ENCODE measurements around the gene FAM174C.

FAM174C gene

DNA sequence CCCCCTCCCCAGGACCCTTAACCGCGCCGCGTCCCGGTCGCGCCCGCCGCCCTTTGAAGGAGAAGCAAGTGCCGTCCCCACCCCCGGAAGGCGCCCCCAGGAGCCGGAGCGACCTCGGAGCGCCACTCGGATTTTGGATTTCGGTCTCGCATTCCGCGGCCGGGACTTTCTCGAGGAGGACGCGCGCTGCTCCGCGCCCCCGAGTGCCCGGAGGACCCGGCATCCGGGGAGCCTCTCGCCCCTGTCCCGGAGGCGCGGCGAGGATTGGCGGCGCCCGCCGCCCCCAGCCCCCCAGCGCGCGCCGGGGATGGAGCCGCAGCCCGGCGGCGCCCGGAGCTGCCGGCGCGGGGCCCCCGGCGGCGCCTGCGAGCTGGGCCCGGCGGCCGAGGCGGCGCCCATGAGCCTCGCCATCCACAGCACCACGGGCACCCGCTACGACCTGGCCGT, 25.3 kb upstream of the FAM174C start:
- no peak for DNase-seq (ENCODE audit: low read depth in 3 of 3, low spot score in 1 of 3)

DNA sequence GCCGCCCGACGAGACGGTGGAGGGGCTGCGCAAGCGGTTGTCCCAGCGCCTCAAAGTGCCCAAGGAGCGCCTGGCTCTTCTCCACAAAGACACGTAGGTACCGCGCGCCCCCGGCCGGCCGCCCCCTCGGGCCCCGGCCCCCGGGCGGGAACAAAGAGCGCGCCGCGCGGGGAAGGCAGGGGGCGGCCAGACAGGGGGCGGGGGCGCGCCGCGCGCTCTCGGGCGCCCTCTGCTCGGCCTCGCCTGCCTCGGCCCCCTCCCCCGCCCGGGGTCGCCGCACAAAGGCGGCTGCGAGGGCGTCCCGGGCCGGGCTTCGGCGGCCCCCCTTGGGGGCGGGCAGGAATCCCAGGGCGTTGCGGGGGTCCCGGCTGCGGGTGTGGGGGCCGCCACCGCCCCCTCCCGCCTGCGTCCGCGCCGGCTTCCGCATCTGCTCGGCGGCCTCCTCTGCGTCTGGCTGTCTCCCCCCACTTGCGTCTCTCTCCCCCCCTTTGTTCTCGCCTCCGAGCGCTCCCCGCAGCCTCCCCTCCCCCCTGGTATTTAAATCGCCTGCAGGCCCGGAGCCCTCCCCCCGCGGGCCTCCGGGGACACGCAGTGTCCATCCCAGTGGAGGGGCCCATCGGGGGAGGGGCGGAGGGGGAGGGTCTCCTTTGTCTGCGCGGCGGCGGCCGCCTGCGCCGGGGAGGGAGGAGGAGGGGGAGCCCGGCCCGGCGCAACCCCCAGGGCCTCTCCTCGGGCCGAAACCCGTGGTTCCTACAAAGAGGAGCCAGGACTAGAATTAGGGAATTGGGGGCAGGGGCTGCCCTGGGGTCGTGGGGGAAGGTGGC, 24.7 kb upstream of the FAM174C start:
- no peak for DNase-seq (ENCODE audit: low read depth in 3 of 3, low spot score in 1 of 3)

- no peak for DNase-seq (ENCODE audit: low read depth in 3 of 3, low spot score in 1 of 3)
These were observed 23.8 kb upstream of the FAM174C start for GRCh38 chr19:1251330-1252220.

DNA sequence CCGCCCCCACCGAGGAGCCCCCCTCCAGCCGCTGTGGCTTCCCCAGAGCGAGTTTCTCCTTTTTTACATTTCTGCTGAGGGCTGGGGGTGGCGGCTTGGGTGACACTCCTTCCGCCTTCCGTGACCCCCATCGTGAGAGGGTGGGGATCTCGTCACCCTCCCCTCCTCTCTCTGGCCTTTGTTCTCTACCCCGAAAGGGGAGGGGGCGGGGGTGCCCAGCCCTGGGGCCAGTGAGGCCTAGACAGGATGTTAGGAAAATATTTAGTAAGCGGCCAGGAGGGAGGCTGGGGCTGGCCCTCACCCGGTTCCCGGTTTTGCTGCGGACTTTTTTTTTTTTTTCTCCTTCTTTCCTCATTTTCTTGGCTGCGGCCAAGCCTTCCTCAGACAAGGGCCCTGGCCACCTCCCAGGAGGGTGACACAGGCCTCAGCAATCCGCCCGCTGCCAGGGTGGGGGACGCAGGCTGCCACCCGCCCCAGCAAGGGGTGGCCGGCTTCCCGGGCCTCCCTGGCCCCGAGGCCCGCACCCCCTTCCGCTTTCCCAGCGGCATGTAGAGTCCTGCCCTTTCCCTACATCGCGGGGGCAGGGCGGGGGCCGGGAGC, 23.0 kb upstream of the FAM174C start:
- DNase-seq (ENCODE audit: low read depth in 3 of 3, low spot score in 1 of 3) = no peak

DNA sequence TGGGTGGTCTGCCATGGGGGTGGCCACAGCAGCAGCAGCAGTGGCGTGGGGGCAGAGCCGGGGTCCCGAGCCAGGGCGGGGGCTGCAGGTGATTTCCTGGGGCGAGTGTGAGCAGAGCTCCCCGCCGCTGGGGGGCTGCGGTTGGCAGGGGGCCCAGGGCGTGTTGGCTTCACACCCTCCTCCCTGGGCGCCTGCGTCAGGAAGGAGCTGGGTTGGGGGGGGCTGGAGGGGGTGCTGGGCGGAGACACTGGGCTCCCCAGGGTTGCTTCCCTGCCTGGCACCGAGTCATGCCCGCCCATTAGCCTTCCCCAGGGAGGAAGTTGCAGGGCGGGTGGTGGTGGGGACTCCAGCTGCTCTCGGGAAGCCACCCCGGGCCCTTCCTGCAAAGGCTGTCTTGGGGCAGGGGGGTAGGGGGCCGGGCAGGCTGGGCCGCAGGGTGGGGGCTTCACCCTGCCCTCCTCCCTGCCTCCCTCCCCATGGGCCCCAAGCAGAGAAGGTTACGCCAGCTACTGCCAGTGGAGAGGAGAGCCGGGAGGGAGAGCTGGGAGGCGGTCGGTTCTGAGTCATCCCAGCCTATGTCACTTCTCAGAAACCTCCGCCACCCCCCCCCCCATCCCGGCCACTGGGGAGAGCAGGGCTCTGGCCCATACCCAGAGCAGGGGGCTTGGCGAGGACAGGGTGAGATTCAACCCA, 22.4 kb upstream of the FAM174C start:
- peak in 1 of 3 donors; percentile 61 for DNase-seq (ENCODE audit: low read depth in 3 of 3, low spot score in 1 of 3)

GRCh38 chr19:1253514-1254080, 21.7 kb upstream of the FAM174C start:
- no peak for DNase-seq (ENCODE audit: low read depth in 3 of 3, low spot score in 1 of 3)

- no peak for DNase-seq (ENCODE audit: low read depth in 3 of 3, low spot score in 1 of 3)
These were observed 21.2 kb upstream of the FAM174C start for GRCh38 chr19:1254081-1254527.

DNA sequence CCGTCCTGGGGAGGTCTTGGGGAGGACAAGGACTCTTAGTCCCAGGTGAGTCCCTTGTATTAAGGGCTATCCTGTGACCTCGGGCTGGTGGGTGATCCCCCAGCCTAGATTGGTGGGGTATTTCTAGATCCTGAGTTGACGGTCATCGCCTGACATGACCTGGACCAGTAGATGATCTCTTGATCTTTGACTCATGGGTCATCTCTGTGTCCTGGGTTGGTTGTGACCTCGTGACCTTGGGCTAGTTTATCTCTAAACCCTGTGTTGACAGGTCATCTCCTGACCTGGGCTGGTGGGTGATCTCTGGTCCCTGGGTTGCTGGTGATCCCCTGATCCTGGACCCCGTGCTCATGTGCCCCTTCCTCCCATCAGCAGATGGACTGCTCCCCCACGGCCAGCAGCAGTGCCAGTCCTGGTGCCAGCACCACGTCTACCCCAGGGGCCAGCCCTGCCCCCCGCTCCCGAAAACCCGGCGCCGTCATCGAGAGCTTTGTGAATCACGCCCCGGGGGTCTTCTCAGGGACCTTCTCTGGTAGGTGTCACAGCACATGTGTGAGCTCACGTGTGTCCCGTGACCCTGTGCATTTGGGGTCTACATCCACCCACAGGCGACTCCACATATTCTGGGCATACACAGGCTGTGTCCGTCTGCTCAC, 20.7 kb upstream of the FAM174C start:
- DNase-seq (ENCODE audit: low read depth in 3 of 3, low spot score in 1 of 3) = no peak

DNA sequence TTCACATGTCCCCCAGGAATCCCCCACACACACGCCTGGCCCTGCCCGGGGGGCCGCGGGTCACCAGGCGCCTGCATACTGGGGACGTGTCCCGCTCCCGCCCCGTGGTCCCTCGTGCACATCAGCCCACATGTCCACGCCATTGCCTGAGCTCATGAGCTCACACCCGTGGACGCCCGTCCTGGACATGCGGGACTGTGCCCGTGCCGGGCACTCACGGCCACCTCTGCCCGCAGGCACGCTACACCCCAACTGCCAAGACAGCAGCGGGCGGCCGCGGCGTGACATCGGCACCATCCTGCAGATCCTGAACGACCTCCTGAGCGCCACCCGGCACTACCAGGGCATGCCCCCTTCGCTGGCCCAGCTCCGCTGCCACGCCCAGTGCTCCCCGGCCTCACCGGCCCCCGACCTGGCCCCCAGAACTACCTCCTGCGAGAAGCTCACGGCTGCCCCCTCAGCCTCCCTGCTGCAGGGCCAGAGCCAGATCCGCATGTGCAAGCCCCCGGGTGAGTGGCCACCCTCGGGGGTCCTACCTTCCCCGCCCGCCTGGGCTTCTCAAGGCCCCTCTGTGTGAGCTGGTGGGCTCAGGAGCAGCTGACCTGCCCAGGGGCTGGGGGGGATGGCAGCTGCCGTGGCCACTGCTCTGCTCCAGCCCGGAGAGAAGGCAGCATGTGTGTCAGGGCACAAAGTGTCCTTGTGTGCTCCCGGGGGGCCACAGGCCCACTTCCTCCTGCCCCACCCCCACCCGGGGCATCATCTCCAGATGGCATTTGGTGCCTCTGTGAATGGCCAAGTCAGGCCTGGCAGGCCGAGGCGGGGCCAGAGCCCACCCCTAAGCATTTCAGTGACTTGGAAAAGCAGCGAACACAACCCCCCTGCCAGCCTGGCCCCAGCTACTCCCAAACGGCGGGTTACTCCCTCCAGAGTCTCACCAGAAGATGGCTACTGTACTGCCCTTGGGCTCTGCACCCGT, 19.9 kb upstream of the FAM174C start:
- no peak for DNase-seq (ENCODE audit: low read depth in 3 of 3, low spot score in 1 of 3)

- DNase-seq (ENCODE audit: low read depth in 3 of 3, low spot score in 1 of 3) = no peak
These were observed 18.5 kb upstream of the FAM174C start for GRCh38 chr19:1256646-1257474.

DNA sequence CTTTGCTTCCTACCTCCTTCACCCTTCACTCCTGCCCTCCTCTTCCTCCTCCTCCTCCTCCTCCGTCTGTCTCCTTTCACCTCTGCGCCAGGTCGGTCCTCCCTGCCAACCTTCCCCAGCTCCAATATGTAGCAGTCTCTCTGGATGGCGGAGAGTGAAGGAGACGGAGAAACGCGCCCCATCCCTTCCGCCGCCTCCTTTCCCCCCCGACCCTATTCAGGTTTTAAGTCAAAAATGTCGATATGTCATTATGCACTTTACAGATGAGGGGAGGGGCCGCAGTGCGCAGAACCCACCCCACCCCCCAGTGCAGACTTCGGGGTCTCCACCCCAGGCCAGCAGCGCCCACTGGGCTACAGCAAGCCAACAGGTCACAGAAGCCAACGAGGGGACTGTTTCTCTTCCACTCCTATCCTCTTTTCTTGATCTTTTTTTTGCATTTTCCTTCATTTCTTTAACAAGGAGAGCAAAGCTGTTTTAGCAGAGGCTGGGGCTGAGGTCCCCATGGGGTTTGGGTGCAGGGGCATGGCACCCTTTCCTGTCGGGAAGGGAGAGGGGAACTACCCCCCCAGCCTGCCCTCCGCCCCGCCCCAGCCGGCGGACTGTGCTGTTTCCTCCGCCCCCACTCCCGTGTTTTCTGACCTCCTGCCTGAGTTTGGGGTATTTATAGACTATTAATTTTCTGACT, 17.7 kb upstream of the FAM174C start:
- no peak for DNase-seq (ENCODE audit: low read depth in 3 of 3, low spot score in 1 of 3)

GRCh38 chr19:1258163-1258492, 17.2 kb upstream of the FAM174C start:
- DNase-seq (ENCODE audit: low read depth in 3 of 3, low spot score in 1 of 3) = no peak

- no peak for DNase-seq (ENCODE audit: low read depth in 3 of 3, low spot score in 1 of 3)
These were observed 16.6 kb upstream of the FAM174C start for GRCh38 chr19:1258707-1259205.

- DNase-seq (ENCODE audit: low read depth in 3 of 3, low spot score in 1 of 3) = no peak
These were observed 16.0 kb upstream of the FAM174C start for GRCh38 chr19:1259206-1259875.

- no peak for DNase-seq (ENCODE audit: low read depth in 3 of 3, low spot score in 1 of 3)
These were observed 15.2 kb upstream of the FAM174C start for GRCh38 chr19:1259876-1260748.
